Activated T-cell treated with anti-CD3 and anti-CD28 coated beads, Interleukin-2, amount 50 U/mL, for 1 hour (primary cell): Measurements from ENCODE around the gene HLA-DPA1.
"Not testable (repeated sequence)": the region's sequence is repeated elsewhere in the genome, so short reads cannot be mapped to it uniquely, and the experiment has no call there.

Source experiments
- DNase-seq: peaks from one replicate; pipeline ENCODE4 v3.0.0-alpha.2; 2020

HLA-DPA1 gene

DNA sequence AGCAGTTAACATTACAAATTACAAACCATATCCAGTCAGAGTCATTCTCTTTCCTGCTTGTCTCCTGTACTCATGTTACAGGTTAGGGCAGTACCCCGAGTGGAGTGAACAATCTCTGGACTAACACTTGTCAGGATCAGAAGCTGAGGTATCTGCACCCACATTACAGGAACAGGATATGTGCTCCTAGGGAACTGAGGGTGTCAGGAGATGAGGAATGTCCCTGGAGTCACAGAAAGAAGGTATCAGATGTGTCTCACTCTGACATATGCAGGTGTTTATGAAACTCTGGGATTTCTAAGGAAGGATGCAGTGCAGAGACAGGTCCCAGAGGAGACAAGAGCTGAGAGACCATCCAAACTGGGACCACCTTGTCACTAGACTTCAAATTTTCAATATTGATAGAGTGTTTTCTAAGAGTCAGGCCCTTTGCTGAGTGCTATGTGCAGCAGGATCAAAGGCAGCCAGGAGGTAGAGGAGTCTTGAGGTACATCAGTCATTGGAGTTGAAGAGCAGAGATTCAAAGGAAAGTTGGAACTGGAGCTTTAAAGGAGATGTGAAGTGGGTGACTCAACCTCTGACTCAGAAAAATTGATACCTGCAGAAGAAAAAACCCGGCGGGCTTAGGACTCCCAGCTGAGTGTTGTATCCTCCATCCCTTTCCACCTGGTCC, 14.9 kb upstream of the HLA-DPA1 start:
- no peak for DNase-seq

DNA sequence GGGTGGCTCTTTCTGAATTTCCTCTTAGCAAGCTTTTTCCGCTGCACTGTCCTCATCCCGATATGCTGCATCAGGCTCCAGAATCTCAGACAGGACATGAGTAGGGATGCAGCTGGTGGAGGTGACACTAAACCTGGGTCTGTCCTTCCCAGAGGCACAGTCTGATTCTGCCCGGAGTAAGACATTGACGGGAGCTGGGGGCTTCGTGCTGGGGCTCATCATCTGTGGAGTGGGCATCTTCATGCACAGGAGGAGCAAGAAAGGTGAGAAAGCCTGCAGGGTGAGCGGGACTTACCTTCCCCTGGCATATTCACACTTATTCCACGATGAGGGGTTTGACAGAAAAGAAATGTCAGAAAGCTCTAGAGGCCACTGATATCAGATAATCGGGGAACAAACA, 12.2 kb upstream of the HLA-DPA1 start:
- no peak for DNase-seq

DNA sequence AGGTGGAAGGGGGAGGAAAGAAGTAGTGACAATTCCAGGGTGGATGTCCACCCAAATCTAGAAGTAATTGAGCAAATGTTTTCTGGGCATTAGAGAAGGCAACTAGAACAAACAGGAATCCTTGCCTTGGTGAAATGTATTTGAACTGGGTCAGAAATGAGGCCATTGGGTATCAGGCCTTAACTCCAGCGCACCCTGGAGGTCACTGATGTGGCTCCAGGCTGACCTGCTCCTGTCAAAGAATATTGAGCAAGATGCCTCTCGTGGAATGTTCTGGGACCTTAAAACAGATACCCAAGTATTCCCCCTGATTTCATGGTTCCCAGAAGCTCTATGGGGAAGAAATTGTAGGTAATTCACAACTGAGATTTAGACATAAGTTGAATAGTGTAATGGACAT, 9.3 kb upstream of the HLA-DPA1 start:
- no peak for DNase-seq

DNA sequence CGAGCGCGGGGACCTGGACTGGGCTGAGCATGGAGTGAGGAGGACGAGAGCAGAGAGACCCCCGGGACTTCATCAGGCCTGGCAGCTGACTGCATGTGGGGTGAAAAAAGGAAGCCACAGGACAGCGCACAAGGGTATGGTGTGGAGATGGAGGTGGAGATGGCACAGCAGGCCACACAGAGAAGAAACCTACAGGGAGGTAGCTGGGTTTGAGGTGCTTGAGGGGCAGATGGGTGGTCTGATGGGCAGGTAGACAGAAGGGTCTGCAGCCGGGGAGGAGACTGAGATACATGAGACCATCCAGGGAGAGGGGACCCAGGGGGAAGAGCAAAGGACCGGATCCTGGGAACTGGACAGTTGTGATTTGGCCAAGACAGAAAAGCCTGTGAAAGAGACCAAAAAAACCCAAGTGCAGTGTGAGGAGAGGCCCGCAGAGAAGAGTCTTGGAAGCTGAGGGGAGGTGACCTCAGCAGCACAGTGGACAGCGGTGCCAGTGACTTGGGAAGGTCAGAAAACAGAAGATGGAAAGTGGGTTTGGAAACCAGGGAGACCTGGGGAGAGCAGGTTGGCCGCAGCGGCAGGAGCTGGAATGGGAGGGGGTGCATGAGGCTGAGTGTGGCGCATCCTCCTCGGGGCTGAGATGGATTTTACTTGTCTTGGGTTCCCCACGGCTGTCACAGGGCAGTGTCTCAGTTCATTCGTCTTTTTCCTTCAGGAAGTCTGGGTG, 7.8 kb upstream of the HLA-DPA1 start:
- no peak for DNase-seq

DNA sequence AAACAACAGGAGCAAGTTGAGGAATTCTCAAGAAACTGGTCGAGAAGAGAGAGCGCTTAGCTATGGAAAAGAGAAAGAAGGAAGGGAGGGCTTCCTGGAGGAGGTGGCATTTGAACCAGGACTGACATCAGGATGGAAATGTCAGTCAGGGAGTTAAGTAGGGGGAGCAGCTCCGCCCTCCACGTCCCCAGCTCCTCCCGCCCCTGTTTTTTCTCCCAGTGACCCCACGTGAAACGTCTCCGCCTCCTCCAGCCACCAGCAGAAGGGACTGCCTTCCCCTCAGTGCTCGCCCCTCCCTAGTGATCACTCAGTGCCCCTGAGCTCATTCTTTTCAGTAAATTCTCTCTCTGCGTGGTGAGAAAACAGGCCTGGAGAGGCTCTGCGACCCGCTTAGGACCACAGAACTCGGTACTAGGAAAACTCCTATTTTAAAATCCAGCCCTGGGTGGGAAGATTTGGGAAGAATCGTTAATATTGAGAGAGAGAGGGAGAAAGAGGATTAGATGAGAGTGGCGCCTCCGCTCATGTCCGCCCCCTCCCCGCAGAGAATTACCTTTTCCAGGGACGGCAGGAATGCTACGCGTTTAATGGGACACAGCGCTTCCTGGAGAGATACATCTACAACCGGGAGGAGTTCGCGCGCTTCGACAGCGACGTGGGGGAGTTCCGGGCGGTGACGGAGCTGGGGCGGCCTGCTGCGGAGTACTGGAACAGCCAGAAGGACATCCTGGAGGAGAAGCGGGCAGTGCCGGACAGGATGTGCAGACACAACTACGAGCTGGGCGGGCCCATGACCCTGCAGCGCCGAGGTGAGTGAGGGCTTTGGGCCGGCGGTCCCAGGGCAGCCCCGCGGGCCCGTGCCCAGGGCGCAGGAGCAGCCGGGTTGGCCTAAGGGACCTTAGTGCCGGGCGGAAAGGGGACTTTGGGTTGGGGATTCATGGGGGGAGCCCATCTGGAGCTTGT, 7.0 kb upstream of the HLA-DPA1 start:
- DNase-seq: no peak

DNA sequence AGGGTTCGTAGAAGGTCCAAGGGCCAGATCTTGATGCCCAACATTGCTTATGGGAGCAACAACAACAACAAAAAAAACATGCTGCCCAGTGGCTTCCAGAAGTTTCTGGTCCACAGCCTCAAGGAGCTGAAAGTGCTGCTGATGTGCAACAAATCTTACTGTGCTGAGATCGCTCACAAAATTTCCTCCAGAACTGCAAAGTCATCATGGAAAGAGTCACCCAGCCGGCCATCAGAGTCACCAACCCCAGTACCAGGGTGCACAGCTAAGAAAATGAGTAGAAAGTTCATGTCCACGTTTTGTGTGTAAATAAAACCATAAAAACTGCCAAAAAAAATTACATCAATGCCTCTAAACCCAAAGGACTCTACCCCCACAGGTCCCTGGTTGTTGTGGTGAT, 6.1 kb upstream of the HLA-DPA1 start:
- DNase-seq: no peak

DNA sequence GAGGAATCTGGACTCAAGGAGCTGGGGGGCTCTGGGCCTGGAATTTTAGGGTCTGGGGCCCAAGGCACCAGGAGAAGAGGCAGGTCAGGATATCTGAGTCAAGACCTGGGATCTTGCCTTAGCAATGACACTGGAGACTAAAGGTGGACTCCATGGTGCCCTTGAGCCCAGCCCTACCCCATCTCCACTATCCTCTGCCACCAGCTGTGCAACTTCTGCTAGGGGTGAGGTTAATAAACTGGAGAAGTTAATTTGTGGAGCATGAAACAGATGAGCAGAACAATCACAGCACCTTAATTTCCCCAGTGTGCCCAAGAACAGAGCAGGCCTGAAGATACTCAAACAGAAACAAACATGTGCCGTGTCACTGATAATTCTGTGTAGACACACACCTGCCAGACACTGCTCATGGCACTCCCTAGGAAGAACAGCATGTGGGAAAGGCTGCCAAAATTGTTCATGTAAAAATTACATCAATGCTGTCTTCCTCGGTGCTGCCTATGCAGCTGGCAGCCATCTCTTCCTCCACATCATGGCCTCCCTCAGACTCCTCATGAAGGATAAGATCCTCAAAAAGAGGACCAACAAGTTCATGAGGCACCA, 5.6 kb upstream of the HLA-DPA1 start:
- no peak for DNase-seq

DNA sequence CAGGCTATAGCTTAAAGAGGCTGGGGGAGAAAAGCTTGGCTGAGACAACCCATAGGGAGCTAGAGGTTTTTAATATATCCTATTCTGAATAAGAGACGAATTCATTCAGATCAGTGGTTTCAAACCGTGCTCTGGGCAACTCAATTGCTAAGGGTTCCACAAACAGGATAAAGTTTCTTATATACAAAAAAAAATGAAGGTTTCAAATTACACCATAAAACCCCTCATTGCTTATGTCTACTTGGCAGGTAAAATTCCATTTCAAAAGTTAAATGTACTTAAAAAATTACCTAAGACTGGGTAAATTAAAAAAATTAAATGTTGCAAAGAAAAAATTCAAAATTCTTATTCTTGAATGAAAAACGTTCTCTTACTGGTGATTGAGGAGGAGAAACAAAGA, 5.0 kb upstream of the HLA-DPA1 start:
- no peak for DNase-seq

DNA sequence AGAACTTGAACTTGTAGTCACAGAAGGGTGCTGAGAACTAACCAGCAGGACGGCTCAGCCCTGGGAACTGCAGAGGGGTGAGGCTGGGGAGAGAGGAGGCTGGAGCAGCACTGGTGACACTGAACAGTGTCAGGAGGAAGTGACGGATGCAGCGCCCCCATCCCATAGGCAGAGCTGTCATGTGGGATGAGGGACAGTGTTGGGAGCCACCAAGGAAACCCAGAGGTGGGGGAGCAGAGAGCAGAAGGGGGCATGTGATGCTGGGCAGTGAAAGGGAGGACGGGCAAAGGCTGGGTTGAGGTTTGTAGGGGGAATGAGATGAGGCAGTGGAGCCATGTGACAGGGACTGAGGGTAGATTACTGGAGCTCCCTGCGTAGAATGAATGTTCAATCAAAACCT, 4.5 kb upstream of the HLA-DPA1 start:
- no peak for DNase-seq

DNA sequence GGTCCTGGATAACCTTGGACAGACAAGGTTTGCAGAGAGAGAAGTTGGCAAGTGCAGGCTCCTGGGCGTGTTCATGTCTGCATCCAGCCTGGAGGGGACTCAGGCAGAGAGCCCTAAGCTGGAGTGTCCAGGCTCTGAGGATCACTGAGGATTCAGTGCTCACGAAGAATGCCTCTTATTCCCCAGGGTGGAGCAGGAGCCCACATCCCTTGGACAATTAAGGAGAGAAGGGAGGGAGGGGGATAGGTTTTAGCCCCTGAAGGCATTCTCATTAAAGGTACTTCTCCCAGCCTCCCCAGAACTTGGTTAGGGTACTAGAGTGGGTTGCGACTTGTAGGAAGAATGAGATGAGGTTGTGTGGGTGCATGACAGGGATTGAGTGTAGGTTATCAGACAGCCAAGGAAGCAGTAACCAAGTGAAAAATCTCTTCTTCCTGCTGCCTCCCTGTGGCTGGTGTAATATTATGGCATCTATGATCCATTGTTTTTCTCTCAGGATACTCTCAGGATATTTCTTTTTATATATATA, 3.0 kb upstream of the HLA-DPA1 start:
- no peak for DNase-seq

DNA sequence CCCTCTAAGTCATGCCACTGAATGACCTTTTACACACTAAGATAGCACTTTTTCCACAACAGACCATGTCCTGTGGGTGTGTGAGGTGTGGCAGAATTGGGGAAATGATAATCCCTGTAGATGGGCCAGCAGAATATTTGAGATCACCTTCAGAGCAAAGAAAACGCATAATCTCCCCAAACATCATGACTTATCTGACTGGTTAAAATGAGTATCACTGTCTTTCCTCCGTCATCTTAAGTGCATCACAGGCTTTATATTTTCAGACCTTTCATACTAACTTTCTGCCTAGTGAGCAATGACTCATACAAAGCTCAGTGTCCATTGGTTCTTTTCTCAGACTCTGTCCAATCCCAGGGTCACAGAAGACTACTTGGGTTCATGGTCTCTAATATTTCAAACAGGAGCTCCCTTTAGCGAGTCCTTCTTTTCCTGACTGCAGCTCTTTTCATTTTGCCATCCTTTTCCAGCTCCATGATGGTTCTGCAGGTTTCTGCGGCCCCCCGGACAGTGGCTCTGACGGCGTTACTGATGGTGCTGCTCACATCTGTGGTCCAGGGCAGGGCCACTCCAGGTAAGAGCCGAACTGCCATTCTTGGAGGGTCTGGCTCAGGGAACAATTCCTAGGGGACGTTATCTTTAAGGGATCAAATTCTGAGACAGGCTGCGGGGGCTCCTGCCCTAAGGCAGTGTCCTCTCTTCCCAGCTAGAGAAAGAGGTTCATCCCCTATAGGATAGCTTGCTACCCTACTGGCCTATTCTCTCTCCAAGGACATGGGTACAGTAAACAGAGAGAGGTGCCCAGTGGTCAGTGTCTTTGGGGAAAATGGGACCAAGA, 2.3 kb upstream of the HLA-DPA1 start, which contains the start of gene HLA-DPB1:
Gene HLA-DPB1 (plus strand): TSS at position 423 of the 838 bp plus-strand sequence. CDS start 52 bp downstream, at position 475.
- DNase-seq: peak; percentile 43

DNA sequence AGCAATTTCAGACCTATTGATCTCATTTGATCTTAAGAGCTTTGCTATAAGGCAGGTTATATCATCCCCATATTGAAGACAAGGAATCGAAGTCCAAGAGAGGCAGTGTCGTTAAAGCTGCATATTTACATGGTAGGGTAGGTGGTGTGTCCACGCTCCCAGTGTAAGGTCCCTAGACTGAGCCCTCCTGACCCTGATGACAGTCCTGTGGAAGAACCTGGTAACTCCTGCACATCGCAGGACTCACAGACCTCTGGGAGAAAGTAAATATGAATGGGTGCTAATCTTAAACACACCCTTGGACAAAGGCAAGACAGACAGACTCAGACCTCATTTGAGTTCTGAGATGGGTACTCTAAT, 1.7 kb upstream of the HLA-DPA1 start:
- no peak for DNase-seq

DNA sequence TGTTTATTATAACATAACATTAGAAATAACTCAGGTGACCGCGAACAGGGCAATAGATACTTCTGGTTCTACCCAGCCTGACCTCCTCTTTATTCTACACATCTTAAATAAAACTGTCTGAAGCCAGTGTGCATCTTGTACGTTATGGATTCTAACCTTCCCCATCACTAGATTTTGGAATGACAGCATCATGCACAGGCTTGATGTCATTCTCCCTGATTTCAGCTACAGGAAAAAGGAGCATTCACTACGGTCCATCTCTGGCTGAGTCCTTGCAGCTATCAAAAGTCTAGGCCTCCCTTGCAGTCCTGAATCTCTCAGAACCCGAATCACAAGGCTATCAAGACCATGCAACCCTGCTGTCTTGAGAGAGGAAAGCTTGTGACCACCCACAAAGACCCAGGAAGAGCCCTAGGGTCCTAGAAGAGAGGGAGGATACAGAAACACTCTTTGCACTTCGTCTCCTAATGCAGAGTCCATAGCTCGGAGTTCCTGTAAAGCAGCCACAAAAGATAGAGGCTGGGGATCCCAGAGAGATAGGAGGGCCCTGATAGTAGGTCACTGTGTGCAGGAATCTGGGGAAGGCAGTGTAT, 845 bp downstream of the HLA-DPA1 start:
- no peak for DNase-seq

DNA sequence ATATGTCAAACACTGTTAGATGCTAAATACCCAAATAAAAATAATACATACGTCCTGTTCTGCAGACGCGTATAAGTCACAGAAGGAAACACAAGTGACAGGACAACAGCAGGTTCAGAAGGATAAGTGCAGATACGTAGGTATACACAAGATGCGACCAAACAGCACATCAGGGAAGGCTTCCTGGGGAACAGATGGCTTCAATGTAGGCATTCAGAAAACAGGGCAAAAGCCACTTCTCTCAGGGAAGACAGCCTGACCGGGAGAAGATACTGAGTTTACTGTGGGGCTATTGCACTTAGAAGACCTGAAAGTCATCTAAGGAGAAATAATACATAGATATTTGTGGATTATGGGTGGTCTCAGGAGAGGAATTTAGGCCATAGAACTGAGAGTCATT, 1.9 kb downstream of the HLA-DPA1 start:
- DNase-seq: no peak

DNA sequence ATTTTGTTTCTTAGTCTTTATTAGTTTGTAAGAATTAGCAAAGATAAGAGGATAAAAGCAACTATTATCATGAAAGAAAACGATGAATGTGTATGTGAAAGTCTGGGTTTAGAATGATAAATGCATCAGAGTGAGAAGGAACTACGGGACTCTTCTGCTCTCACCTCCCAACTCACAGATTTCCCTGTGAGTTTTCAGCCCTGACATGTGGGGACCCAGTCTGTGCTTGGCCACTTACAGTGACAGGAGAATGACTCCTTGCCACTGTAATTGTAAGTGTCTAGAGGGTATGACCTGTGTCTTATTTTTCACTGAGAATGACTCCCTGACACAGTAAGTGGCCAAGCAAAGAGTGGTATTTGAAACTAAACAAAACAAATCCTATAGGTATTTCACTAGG, 2.5 kb downstream of the HLA-DPA1 start:
- DNase-seq: no peak

DNA sequence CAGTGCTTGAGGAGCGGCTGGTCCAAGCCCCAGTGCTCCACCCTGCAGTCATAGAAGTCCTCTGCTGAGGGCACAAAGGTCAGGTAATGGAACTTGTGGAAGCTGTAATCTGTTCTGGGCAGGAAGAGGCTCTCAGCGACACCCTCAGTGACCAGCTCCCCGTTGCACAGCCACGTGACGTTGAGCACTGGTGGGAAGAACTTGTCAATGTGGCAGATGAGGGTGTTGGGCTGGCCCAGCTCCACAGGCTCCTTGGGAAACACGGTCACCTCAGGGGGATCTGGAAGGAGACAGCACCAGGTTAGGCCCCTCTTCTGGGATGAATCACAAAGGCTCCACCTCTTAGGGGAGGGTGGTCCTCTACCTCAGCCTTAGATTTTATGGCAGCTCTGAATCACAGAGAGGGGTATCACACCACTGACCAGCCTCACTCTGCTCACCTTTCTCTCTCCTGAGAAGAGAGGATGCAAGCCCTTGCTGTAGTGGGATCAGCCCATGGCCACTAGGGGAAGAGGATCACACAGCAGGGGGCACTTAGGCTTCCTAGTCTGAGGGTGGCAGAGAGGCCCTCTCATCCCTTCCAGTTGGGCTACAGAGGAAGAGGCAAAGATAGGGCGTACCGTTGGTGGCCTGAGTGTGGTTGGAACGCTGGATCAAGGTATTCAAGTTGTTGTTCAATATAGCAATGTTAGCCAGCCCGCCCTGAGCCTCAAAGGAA, 4.3 kb downstream of the HLA-DPA1 start:
- DNase-seq: no peak

DNA sequence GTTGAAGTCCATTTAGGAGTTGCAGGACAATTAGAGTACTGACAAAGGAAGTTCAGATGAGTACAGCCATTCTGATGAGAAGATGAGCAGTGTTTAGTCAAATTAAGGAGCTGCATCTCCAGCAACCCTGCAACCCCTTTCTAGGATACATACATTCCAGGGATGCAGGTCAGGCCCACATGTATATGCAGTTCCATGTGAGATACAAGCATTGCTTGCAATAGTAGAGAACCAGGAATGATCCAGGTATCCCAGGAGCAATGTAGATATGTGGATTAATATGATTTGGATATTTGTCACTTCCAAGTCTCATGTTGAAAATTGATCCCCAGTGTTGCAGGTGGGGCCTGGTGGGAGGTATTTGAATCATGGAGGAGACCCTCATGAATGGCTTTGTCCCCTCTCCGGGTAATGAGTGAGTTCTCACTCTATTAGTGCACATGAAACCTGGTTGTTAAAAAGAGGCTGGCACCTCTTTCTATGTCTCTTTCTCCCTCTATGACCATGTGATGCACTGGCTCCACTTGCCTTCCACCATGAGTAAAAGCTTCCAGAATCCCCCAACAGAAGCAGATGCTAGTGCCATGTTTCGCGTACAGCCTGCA, 6.4 kb downstream of the HLA-DPA1 start:
- no peak for DNase-seq

DNA sequence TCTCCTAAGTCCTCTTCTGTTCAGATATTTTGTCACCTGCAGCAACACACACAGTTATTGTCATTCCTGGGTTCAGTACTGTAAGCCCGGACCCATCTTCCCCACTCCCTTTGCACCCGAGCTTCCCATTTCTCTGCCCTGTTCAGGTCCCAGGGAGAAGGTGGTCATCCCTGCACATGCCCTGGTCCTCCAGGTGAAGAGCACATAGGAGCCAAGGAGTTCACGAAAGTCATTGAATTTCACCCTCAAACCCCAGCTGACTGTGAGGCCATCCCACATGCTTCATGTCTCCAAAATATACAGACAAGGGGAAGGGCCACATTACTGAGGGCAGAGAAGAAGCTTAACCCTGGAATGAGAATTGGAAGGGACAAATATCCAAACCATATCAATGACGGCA, 8.1 kb downstream of the HLA-DPA1 start:
- DNase-seq: no peak

DNA sequence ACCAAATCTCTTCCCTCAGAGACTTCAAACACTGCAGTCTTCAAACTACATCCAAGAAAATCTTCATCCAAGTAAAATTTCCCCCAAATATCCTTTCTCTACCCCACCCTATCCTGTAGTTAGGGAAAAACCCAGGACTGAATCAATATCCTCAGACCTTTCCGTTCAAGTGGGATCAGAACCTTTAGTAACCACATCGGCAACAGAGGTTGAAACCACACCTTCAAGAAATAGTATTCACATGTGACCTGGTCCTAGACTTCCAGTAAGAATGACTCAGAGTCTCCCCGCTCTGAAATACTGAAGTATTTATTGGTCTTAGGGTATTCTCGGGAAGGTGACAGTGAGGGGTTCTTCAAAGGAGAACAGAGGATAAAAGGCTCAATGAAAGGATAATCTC, 8.7 kb downstream of the HLA-DPA1 start:
- DNase-seq: no peak

DNA sequence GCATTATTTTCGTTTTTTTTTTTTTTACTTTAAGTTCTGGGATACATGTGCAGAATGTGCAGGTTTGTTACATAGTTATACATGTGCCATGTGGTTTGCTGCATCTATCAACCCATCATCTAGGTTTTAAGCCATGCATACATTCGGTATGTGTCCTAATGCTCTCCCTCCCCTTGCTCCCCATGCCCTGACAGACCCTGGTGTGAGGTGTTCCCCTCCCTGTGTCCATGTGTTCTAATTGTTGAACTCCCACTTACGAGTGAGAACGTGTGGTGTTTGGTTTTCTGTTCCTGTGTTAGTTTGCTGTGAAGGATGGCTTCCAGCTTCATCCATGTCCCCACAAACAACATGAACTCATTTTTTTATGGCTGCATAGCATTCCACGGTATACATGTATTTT, 10.0 kb downstream of the HLA-DPA1 start:
- DNase-seq: not testable (repeated sequence)
